ENCODE measurements around the gene AVP.

DNA sequence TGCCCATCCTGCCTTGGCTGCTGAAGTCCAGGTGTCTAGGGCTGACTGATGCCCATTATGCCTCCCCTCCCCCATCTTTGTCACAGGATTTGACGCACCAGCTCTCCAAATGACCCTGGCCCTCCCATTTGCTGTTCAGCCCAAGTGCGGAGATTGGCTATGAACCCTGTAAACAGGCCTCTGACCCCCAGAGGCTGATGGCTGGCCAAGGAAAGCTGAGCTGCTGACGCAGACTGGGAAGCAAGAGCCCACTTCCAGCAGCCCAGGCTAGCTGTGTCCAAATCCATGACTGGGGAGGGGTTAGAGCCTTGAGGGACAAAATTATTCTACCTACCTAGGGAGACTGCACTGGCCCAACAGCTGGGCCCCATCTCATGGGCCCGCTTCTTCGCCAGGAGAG is 41.9 kb downstream of the AVP start:
- TF ChIP-seq, protein P1, sequence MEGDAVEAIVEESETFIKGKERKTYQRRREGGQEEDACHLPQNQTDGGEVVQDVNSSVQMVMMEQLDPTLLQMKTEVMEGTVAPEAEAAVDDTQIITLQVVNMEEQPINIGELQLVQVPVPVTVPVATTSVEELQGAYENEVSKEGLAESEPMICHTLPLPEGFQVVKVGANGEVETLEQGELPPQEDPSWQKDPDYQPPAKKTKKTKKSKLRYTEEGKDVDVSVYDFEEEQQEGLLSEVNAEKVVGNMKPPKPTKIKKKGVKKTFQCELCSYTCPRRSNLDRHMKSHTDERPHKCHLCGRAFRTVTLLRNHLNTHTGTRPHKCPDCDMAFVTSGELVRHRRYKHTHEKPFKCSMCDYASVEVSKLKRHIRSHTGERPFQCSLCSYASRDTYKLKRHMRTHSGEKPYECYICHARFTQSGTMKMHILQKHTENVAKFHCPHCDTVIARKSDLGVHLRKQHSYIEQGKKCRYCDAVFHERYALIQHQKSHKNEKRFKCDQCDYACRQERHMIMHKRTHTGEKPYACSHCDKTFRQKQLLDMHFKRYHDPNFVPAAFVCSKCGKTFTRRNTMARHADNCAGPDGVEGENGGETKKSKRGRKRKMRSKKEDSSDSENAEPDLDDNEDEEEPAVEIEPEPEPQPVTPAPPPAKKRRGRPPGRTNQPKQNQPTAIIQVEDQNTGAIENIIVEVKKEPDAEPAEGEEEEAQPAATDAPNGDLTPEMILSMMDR (IDR thresholded peaks at IDR 0.05; ENCODE audit: low read depth, low read length, poor library complexity, severe bottlenecking), result no peak
- TF ChIP-seq EZH2phosphoT487 (IDR thresholded peaks at IDR 0.05; ENCODE audit: borderline replicate concordance, low read length), result no peak

Data from DOHH2 (cell line).